GM12864 (cell line): Measurements from ENCODE around the gene PROB1.

Experiments used
- DNase-seq: peaks from one replicate; pipeline ENCODE4 v3.0.0-alpha.2; 2011; ENCODE audit warnings: low read depth
- H3K4me3 ChIP-seq: 2 replicates; pipeline ENCODE4 v1.5.1; 2011; ENCODE audit warnings: mild to moderate bottlenecking, low read depth, low read length, control low read depth
- CTCF ChIP-seq: IDR thresholded peaks from 2 replicates; pipeline ENCODE4 v1.5.1; 2011; ENCODE audit warnings: low read depth, mild to moderate bottlenecking, moderate library complexity, low read length, control low read depth, inconsistent platforms; ENCODE audit errors: missing control alignments

Gene PROB1

DNA sequence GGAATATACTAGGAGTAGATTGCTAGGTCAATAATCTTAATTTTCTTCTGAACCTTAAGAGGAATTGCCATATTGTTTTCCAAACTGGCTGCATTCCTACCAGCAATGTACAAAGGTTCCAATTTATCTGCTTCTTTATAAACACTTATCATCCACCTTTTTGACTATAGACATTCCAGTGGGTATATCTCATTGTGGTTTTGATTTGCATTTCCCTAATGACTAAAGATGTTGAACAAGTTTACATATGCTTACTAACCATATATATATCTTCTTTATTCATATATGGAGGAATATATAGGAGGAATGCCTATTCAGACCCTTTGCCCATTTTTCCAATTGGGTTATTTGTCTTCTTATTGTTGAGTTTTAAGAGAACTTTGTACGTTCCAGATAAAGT, 36.8 kb upstream of the PROB1 start:
- no peak for DNase-seq
- TF ChIP-seq CTCF = no peak

GRCh38 chr5:139430015-139430414, 35.1 kb upstream of the PROB1 start:
- TF ChIP-seq CTCF = no peak
- DNase-seq = no peak
- no peak overlapping the region for H3K4me3 ChIP-seq

More for the DNA sequence above, 36.8 kb upstream of the PROB1 start:
- H3K4me3 ChIP-seq = no peak overlapping the region

- TF ChIP-seq CTCF = no peak
- H3K4me3 ChIP-seq = no peak overlapping the region
- DNase-seq = no peak
Observed at GRCh38 chr5:139426203-139426885, 31.4 kb upstream of the PROB1 start.

DNA sequence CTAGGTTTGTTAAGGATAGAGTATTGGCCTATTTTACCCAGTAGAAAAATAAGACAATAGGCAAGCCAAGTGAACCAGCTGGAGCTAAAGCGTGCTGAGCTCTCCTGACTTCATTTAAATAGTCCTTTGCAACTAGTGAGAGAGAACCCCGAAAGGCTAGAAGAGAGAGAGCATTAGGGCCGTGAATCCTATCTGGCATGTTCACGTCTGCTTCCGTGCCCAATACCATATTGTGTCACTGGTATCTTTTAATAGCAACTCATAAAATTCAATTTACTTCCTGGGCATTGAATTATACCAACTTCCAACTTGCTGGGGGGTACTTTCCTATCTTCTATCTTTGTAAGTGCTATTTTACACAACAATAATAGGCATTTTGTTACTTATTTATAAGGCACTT, 30.6 kb upstream of the PROB1 start:
- DNase-seq = no peak
- no peak for TF ChIP-seq CTCF
- no peak overlapping the region for H3K4me3 ChIP-seq

DNA sequence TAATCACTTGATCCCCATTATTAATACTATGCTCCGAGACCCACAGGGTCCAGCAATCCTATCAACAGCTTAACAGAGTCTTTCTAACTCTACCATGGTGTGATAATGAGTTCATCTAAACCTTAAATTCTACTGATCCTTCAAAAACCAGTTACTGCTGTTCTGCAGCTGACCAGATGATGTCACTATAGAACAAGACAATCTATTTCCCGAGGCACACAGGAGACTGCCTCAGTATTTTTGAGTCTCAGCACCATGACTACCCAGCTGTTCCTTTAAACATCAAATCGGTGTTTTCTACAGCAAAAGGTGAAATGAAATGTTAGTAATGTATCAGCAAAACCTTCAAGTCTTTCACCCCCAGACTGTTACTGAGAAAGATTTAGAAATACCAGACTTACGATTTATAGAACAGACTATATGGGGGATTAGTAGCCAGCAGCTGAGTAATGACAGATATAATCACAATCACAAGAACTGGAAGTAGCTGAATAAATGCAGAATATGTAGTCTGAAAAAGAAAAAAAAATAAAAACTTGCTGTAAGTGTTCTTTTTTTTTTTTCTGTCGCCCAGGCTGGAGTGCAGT, 27.5 kb upstream of the PROB1 start:
- DNase-seq = no peak
- TF ChIP-seq CTCF = peak; percentile 81
- no peak overlapping the region for H3K4me3 ChIP-seq

- TF ChIP-seq CTCF = no peak
- no peak overlapping the region for H3K4me3 ChIP-seq
- DNase-seq = no peak
Observed at GRCh38 chr5:139419226-139420192, 24.6 kb upstream of the PROB1 start.
